Measurements from ENCODE around the gene CLSTN3.

Gene CLSTN3

GRCh38 chr12:7116196-7116595, 14.0 kb upstream of the CLSTN3 start:
- no peak for DNase-seq (ENCODE audit: low spot score)
- TF ChIP-seq CTCF (IDR thresholded peaks at IDR 0.05; ENCODE audit: extremely low read depth, insufficient read depth, missing control alignments): no peak
- in situ Hi-C loops (cut with MboI; ENCODE audit: low pct_unique_long_range_greater_than_20kb, low sequenced_read_pairs, unreplicated experiment): loop anchor here (25.0 kb wide), 1 partner anchor 179 kb away; the partner anchor contains the start of genes ATN1, C12orf57 and RNU7-1

GRCh38 chr12:7116916-7117315, 13.3 kb upstream of the CLSTN3 start:
- in situ Hi-C loops (cut with MboI; ENCODE audit: low pct_unique_long_range_greater_than_20kb, low sequenced_read_pairs, unreplicated experiment): loop anchor here (25.0 kb wide), 1 partner anchor 180 kb away; the partner anchor contains the start of genes ATN1, C12orf57 and RNU7-1
- no peak for TF ChIP-seq CTCF (IDR thresholded peaks at IDR 0.05; ENCODE audit: extremely low read depth, insufficient read depth, missing control alignments)
- DNase-seq (ENCODE audit: low spot score): no peak

- in situ Hi-C loops (cut with MboI; ENCODE audit: low pct_unique_long_range_greater_than_20kb, low sequenced_read_pairs, unreplicated experiment): loop anchor here (25.0 kb wide), 1 partner anchor 180 kb away; the partner anchor contains the start of genes ATN1, C12orf57 and RNU7-1
These were observed 12.5 kb upstream of the CLSTN3 start for GRCh38 chr12:7117670-7118069.

GRCh38 chr12:7118881-7119280, 11.3 kb upstream of the CLSTN3 start:
- no peak for TF ChIP-seq CTCF (IDR thresholded peaks at IDR 0.05; ENCODE audit: extremely low read depth, insufficient read depth, missing control alignments)
- in situ Hi-C loops (cut with MboI; ENCODE audit: low pct_unique_long_range_greater_than_20kb, low sequenced_read_pairs, unreplicated experiment): loop anchor here (25.0 kb wide), 1 partner anchor 182 kb away; the partner anchor contains the start of genes ATN1, C12orf57 and RNU7-1
- DNase-seq (ENCODE audit: low spot score): no peak

More at GRCh38 chr12:7117670-7118069, 12.5 kb upstream of the CLSTN3 start:
- TF ChIP-seq CTCF (IDR thresholded peaks at IDR 0.05; ENCODE audit: extremely low read depth, insufficient read depth, missing control alignments): no peak
- DNase-seq (ENCODE audit: low spot score): no peak

- DNase-seq (ENCODE audit: low spot score): no peak
- in situ Hi-C loops (cut with MboI; ENCODE audit: low pct_unique_long_range_greater_than_20kb, low sequenced_read_pairs, unreplicated experiment): loop anchor here (25.0 kb wide), 1 partner anchor 183 kb away; the partner anchor contains the start of genes ATN1, C12orf57 and RNU7-1
- no peak for TF ChIP-seq CTCF (IDR thresholded peaks at IDR 0.05; ENCODE audit: extremely low read depth, insufficient read depth, missing control alignments)
These were observed 10.0 kb upstream of the CLSTN3 start for GRCh38 chr12:7120166-7120565.

GRCh38 chr12:7121324-7121723, 8.8 kb upstream of the CLSTN3 start:
- in situ Hi-C loops (cut with MboI; ENCODE audit: low pct_unique_long_range_greater_than_20kb, low sequenced_read_pairs, unreplicated experiment): loop anchor here (25.0 kb wide), 1 partner anchor 184 kb away; the partner anchor contains the start of genes ATN1, C12orf57 and RNU7-1
- no peak for TF ChIP-seq CTCF (IDR thresholded peaks at IDR 0.05; ENCODE audit: extremely low read depth, insufficient read depth, missing control alignments)
- no peak for DNase-seq (ENCODE audit: low spot score)

All from GM13977 (cell line).